ENCODE results near the gene RFXAP. TPM values are rescaled to one million over a fixed set of nuclear protein-coding genes. Genes with fewer than 3 reads are reported as not detected.

RFXAP gene
- total RNA-seq, 1 experiment from 2014 or later: 4.4 TPM

DNA sequence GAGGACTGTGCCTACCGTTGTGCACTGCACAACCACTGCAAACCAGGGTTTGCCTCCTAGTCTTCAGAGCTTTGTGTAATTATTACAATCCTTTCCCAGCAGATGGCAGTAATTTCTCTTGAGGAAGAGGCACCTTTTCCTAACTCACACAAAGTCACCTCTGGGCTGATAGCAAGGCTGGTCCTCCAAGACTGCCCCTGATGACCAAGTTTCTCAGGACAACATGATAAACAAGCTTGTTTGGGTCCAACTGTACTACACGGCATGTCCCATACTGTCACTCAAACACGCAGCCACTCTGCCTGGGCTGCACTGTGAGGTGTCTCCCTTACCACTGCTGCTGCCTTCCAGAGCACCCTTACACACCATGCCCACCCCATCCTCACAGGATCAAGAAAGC, 39.3 kb downstream of the RFXAP start:
- no TSS peak for BruUV-seq (replicated peaks)

DNA sequence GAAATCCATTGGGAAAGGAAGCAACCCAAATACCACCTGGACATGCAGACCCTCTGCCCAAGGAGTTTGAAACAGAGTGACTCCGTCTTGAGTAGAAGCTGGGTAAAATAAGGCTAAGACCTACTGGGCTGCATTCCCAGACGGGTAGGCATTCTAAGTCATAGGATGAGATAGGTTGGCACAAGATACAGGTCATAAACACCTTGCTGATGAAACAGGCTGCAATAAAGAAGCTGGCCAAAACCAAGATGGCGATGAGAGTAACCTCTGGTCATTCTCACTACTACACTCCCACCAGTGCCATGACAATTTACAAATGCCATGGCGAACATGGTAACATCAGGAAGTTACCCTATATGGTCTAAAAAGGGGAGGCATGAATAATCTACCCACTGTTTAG, 40.2 kb downstream of the RFXAP start:
- Histone ChIP-seq H3K27me3 (ENCODE audit: insufficient read depth, low read length) (no peaks in the 10 kb centered on the region), H3K4me2 (ENCODE audit: low read length) (no peak overlapping the region), H3K9me3 (ENCODE audit: control insufficient read depth in 1 of 2, insufficient read depth in 1 of 2, low read depth in 1 of 2, low read length in 2 of 2) (no peaks in the 10 kb centered on the region), H3K9ac (ENCODE audit: low read length) (no peak overlapping the region), H3K79me2 (ENCODE audit: insufficient read depth, low read length) (no peaks in the 10 kb centered on the region), H2AFZ (ENCODE audit: low read depth, low read length, poor library complexity, severe bottlenecking) (no peak overlapping the region), H4K20me1 (ENCODE audit: insufficient read depth) (no peaks in the 10 kb centered on the region), H3K27ac (ENCODE audit: low read depth, low read length) (no peak overlapping the region), H3K9me2 (ENCODE audit: insufficient read depth) (no peaks in the 10 kb centered on the region), H3K36me3 (ENCODE audit: control insufficient read depth in 1 of 2, insufficient read depth in 2 of 2, low read length in 2 of 2) (no peaks in the 10 kb centered on the region), H3K4me1 (ENCODE audit: control insufficient read depth in 1 of 2, insufficient read depth in 2 of 2, low read length in 2 of 2) (peaks cover 0 to 8% of the 10 kb centered on the region in 2 experiments; a peak in 2 of 4 replicates), H3K4me3 (replicated peaks in 1 of 2; ENCODE audit: low read depth in 1 of 2, low read length in 2 of 2) (no peak overlapping the region)
- intact Hi-C loops (cut with micrococcal nuclease): loop anchor here (2.0 kb wide), 1 partner anchor 210 kb away; no protein-coding TSS in a partner anchor
- ATAC-seq (no peak), DNase-seq (ENCODE audit: low read depth, low spot score) (no peak)
- CTCF ChIA-PET: interaction anchor here (1.4 to 2.4 kb wide), 4 partner anchors 11 to 209 kb away, joined by 4 to 25 read pairs (median 12); no protein-coding TSS in a partner anchor
- POLR2A ChIA-PET: interaction anchor here (0.5 kb wide), 1 partner anchor 141 kb away, joined by 4 read pairs; no protein-coding TSS in a partner anchor
- no TSS peak for BruUV-seq (replicated peaks)
- RAD21 ChIA-PET (ENCODE audit: low non-redundant PET in 1 of 2, low total read pairs in 2 of 2, uncharacterized antibody in 2 of 2, unreplicated experiment in 2 of 2): no interaction called here
- TF ChIP-seq, protein P1, sequence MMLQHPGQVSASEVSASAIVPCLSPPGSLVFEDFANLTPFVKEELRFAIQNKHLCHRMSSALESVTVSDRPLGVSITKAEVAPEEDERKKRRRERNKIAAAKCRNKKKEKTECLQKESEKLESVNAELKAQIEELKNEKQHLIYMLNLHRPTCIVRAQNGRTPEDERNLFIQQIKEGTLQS (IDR thresholded peaks at IDR 0.05): no peak
- TF ChIP-seq CBX3 (IDR thresholded peaks at IDR 0.05; ENCODE audit: low read depth): no peak
- TF ChIP-seq, protein P2, sequence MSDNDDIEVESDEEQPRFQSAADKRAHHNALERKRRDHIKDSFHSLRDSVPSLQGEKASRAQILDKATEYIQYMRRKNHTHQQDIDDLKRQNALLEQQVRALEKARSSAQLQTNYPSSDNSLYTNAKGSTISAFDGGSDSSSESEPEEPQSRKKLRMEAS (IDR thresholded peaks at IDR 0.05): no peak
- no peak for TF ChIP-seq SP1 (IDR thresholded peaks at IDR 0.05; ENCODE audit: low read depth)
- TF ChIP-seq YY1 (IDR thresholded peaks at IDR 0.05; ENCODE audit: extremely low read depth, insufficient replicate concordance, low read depth, low read length): no peak
- TF ChIP-seq EZH2phosphoT487 (IDR thresholded peaks at IDR 0.05; ENCODE audit: borderline replicate concordance): no peak
- TF ChIP-seq ELF1 (IDR thresholded peaks at IDR 0.05; ENCODE audit: borderline replicate concordance, low read depth): no peak
- no peak for TF ChIP-seq EGR1 (IDR thresholded peaks at IDR 0.05; ENCODE audit: low read depth)
- no peak for TF ChIP-seq JUND (IDR thresholded peaks at IDR 0.05)
- TF ChIP-seq FOSL1 (IDR thresholded peaks at IDR 0.05; ENCODE audit: low read depth): no peak
- no peak for TF ChIP-seq RAD21 (IDR thresholded peaks at IDR 0.05; ENCODE audit: low read depth)
- no peak for TF ChIP-seq EZH2 (IDR thresholded peaks at IDR 0.05)
- TF ChIP-seq, protein P3, sequence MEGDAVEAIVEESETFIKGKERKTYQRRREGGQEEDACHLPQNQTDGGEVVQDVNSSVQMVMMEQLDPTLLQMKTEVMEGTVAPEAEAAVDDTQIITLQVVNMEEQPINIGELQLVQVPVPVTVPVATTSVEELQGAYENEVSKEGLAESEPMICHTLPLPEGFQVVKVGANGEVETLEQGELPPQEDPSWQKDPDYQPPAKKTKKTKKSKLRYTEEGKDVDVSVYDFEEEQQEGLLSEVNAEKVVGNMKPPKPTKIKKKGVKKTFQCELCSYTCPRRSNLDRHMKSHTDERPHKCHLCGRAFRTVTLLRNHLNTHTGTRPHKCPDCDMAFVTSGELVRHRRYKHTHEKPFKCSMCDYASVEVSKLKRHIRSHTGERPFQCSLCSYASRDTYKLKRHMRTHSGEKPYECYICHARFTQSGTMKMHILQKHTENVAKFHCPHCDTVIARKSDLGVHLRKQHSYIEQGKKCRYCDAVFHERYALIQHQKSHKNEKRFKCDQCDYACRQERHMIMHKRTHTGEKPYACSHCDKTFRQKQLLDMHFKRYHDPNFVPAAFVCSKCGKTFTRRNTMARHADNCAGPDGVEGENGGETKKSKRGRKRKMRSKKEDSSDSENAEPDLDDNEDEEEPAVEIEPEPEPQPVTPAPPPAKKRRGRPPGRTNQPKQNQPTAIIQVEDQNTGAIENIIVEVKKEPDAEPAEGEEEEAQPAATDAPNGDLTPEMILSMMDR (IDR thresholded peaks at IDR 0.05 in 2 of 3, conservative IDR thresholded peaks at IDR 0.05 in 1 of 3; ENCODE audit: borderline replicate concordance in 1 of 3, insufficient read depth in 1 of 3, low read depth in 2 of 3, low read length in 2 of 3): no peak

More for the DNA sequence above, 39.3 kb downstream of the RFXAP start:
- Histone ChIP-seq H3K27me3 (ENCODE audit: insufficient read depth, low read length) (no peaks in the 10 kb centered on the region), H3K27ac (ENCODE audit: low read depth, low read length) (no peak overlapping the region), H3K4me3 (replicated peaks in 1 of 2; ENCODE audit: low read depth in 1 of 2, low read length in 2 of 2) (no peak overlapping the region), H3K9me3 (ENCODE audit: control insufficient read depth in 1 of 2, insufficient read depth in 1 of 2, low read depth in 1 of 2, low read length in 2 of 2) (no peaks in the 10 kb centered on the region), H3K4me1 (ENCODE audit: control insufficient read depth in 1 of 2, insufficient read depth in 2 of 2, low read length in 2 of 2) (peaks cover 0 to 8% of the 10 kb centered on the region in 2 experiments; a peak in 2 of 4 replicates), H3K9me2 (ENCODE audit: insufficient read depth) (no peaks in the 10 kb centered on the region), H3K9ac (ENCODE audit: low read length) (no peak overlapping the region), H3K36me3 (ENCODE audit: control insufficient read depth in 1 of 2, insufficient read depth in 2 of 2, low read length in 2 of 2) (no peaks in the 10 kb centered on the region), H3K79me2 (ENCODE audit: insufficient read depth, low read length) (no peaks in the 10 kb centered on the region), H2AFZ (ENCODE audit: low read depth, low read length, poor library complexity, severe bottlenecking) (no peak overlapping the region), H4K20me1 (ENCODE audit: insufficient read depth) (no peaks in the 10 kb centered on the region), H3K4me2 (ENCODE audit: low read length) (no peak overlapping the region)
- ChIA-PET CTCF (interaction anchor here (0.6 to 2.4 kb wide), 15 partner anchors 9 to 210 kb away, joined by 3 to 25 read pairs (median 4); no protein-coding TSS in a partner anchor), RAD21 (ENCODE audit: low non-redundant PET in 1 of 2, low total read pairs in 2 of 2, uncharacterized antibody in 2 of 2, unreplicated experiment in 2 of 2) (no interaction called here), POLR2A (no interaction called here)
- peak; percentile 31 for DNase-seq (ENCODE audit: low read depth, low spot score)
- intact Hi-C loops (cut with micrococcal nuclease): loop anchor here (1.0 to 2.0 kb wide), 2 partner anchors 123 to 211 kb away; no protein-coding TSS in a partner anchor
- peak; percentile 94 for ATAC-seq
- TF ChIP-seq, protein P3 (IDR thresholded peaks at IDR 0.05 in 2 of 3, conservative IDR thresholded peaks at IDR 0.05 in 1 of 3; ENCODE audit: borderline replicate concordance in 1 of 3, insufficient read depth in 1 of 3, low read depth in 2 of 3, low read length in 2 of 3): peak; percentile 30 to 54 (median 50); a peak in 5 of 6 replicates
- no peak for TF ChIP-seq ZNF274 (IDR thresholded peaks at IDR 0.05; ENCODE audit: low read depth, low read length)
- TF ChIP-seq RAD21 (IDR thresholded peaks at IDR 0.05; ENCODE audit: low read depth): peak; percentile 58

Data from HCT116 (cell line).